Stomach smooth muscle (tissue), 2 donors: ENCODE measurements around the gene ANAPC4.
"Not testable (repeated sequence)": the region's sequence is repeated elsewhere in the genome, so short reads cannot be mapped to it uniquely, and the experiment has no call there.

Experiments used
- H3K27ac ChIP-seq: one replicate; pipeline ENCODE4 v1.7.0; 2013; ENCODE audit warnings: mild to moderate bottlenecking, low read length, inconsistent platforms
- H3K27me3 ChIP-seq, 2 donors: one replicate each; pipeline ENCODE4 v1.7.0; 2013; ENCODE audit warnings: low read length in 2 of 2; ENCODE audit not compliant: insufficient read depth in 2 of 2, control insufficient read depth in 1 of 2
- H3K36me3 ChIP-seq, 2 donors: one replicate each; pipeline ENCODE4 v1.7.0; 2013; ENCODE audit warnings: low read length in 2 of 2; ENCODE audit not compliant: control insufficient read depth in 2 of 2, insufficient read depth in 2 of 2
- H3K4me1 ChIP-seq: one replicate; pipeline ENCODE4 v1.7.0; 2013; ENCODE audit warnings: low read length; ENCODE audit not compliant: control insufficient read depth, insufficient read depth
- H3K4me3 ChIP-seq, 2 donors: one replicate each; pipeline ENCODE4 v1.7.0; 2013; ENCODE audit warnings: low read length in 2 of 2
- H3K9ac ChIP-seq, 2 donors: one replicate each; pipeline ENCODE4 v1.7.0; 2013; ENCODE audit warnings: low read length in 2 of 2, mild to moderate bottlenecking in 1 of 2
- H3K9me3 ChIP-seq, 2 donors: one replicate each; pipeline ENCODE4 v1.7.0; 2013; ENCODE audit warnings: low read length in 2 of 2; ENCODE audit not compliant: control insufficient read depth in 2 of 2
- donor health status: healthy.
- donor health status: Pancreatic carcinoma.

The ANAPC4 gene

DNA sequence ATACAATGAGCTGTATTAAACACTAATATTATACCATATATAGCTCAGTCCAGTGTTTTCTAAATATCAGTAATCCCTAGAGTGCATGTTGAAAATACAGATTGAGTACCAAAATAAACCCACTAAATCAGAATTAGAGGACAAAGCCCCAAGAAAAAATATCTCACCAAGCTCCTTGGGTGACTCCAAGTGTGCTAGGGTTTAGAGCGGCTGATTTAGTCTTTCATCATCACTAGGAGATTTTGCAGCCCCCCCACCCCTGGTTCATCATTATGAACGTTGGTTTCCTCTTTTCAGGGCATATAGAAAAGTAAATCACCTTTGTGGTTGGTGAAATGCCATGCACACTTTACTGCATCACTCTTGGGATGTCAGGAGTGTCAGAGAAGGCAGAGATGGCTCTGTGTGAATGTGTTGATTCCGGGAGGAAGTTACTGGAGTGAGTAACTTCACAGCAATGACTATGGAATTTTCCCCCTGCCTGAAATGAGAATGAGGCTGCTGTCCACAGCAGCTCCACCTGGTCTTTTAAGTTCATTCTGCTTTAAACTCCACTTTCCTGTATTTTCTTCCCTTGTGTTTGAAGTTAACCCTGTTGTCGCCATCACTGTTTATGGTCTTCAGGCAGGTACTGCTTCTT lies 25.2 kb upstream of the ANAPC4 start:
- no peak overlapping the region for H3K9ac ChIP-seq
- H3K4me3 ChIP-seq, result no peak overlapping the region
- peaks cover 0 to 2% of the 10 kb centered on the region in 2 donors for H3K36me3 ChIP-seq
- no peaks in the 10 kb centered on the region for H3K9me3 ChIP-seq
- no peak overlapping the region for H3K27ac ChIP-seq
- no peaks in the 10 kb centered on the region for H3K27me3 ChIP-seq
- no peaks in the 10 kb centered on the region for H3K4me1 ChIP-seq

GRCh38 chr4:25356068-25356467 lies 21.0 kb upstream of the ANAPC4 start:
- Histone ChIP-seq H3K9ac (no peak overlapping the region), H3K4me1 (no peaks in the 10 kb centered on the region), H3K36me3 (peaks cover 0 to 2% of the 10 kb centered on the region in 2 donors), H3K9me3 (no peaks in the 10 kb centered on the region), H3K27ac (no peak overlapping the region), H3K27me3 (no peaks in the 10 kb centered on the region), H3K4me3 (no peak overlapping the region)

DNA sequence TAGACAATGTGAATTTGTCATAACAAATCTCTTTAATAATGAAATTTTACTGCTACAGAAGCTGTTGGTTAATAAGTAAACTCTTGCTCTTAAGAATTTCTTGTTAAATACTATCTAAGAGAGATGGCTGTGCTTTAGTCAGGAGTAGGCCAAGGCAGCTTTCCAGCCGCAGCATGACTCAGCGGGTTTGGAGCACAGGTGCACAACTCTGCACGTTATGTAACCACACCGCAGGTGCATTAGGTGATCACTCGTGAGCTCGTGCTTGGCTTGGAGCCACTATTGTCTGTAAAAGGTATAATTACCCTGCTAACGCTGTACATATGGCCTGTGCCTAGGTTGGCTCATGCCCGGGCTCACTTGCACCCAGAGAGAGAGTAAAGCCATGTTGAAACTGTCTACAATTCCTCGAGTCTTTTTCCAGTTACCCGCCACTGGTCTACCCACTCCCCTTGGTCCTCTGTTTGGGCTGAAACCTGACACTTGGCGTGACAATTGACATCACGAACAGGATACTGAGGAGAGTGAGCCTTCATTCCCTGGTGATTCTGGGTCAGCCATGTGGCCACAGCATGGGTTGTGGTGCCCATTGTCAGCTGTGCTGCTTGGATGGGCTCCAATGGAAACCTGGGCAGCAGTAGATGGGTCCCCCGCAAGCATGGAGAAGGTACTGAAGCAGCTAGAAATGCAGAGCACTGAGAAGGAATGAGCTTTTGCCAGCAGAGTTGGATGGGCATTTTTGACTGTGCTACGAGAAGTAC lies 18.4 kb upstream of the ANAPC4 start:
- Histone ChIP-seq H3K9ac (no peak overlapping the region), H3K9me3 (no peaks in the 10 kb centered on the region), H3K36me3 (peaks cover 0 to 6% of the 10 kb centered on the region in 2 donors), H3K27me3 (no peaks in the 10 kb centered on the region), H3K4me3 (no peak overlapping the region), H3K27ac (no peak overlapping the region), H3K4me1 (no peaks in the 10 kb centered on the region)

DNA sequence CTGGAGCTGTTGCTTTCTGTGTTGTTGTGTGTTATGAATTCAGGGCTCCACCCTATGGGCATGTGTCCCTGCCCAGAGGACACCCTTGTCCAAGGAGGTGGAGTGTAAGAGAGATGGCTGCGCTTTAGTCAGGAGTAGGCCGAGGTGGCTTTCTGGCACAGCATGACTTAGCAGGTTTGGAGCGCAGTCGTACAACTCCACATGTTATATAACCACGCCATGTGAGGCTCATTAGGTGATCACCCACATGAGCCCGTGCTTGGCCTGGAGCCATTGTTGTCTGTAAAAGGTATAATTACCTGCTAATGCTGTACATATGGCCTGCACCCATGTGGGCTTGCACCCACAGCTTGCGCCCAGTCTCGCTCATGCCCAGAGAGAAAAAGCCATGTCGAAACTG lies 15.8 kb upstream of the ANAPC4 start:
- H3K9me3 ChIP-seq, result no peaks in the 10 kb centered on the region
- H3K36me3 ChIP-seq, result peaks cover 6 to 8% of the 10 kb centered on the region in 2 donors
- no peak overlapping the region for H3K4me3 ChIP-seq
- H3K9ac ChIP-seq, result no peak overlapping the region
- no peak overlapping the region for H3K27ac ChIP-seq
- no peaks in the 10 kb centered on the region for H3K4me1 ChIP-seq
- no peaks in the 10 kb centered on the region for H3K27me3 ChIP-seq

DNA sequence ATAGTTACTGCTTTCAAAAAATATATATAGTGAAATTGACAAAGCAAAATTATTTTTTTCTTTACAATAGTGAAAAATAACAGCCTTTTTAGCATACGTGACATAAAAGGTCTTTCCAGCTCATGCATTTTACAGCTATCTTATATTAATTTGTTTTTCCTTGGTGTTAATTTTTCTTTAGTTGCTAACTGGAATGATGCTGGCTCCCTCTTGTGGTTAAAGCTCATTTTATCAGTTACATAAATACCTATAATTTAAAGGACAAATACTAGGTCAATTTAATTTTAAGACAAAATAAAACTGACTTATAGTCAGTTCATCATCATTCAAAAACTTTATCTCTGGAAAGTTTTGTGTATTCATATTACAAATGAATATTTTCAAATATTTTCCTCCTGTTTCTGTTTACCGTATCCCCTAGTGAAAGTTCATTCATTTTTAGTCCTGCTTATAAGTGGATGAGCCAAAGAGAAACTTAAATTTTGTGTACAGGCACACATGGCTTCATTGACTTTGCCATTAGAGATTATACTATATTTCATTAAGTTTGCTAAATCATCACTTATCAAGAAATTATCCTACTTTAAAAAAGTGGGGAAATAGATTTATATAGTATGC lies 9.9 kb upstream of the ANAPC4 start:
- Histone ChIP-seq H3K4me1 (no peaks in the 10 kb centered on the region), H3K4me3 (no peak overlapping the region), H3K27me3 (no peaks in the 10 kb centered on the region), H3K9ac (no peak overlapping the region), H3K27ac (no peak overlapping the region), H3K9me3 (no peaks in the 10 kb centered on the region), H3K36me3 (peaks cover 6 to 8% of the 10 kb centered on the region in 2 donors)

DNA sequence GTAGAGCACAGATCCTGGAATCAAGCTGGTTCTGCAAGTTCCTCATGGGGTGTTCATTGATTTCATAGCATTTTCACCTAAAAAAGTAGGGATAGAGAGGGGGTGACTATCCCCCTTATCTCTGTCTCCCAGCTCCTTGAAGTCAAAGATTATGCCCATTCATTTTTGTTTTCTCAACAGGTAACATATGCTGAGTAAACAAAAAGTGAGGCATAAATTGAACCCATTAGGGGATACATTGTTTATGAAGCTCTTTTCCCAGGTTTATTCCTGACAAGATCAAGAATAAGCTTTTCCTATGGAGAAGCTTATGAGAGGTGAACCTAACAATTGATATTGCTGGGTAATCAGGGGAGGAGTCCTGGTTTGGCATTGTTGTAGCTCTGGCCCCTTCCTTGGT lies 9.2 kb upstream of the ANAPC4 start:
- Histone ChIP-seq H3K9ac (no peak overlapping the region), H3K36me3 (peaks cover 3 to 8% of the 10 kb centered on the region in 2 donors), H3K4me3 (no peak overlapping the region), H3K4me1 (no peaks in the 10 kb centered on the region), H3K9me3 (no peaks in the 10 kb centered on the region), H3K27me3 (no peaks in the 10 kb centered on the region), H3K27ac (no peak overlapping the region)

DNA sequence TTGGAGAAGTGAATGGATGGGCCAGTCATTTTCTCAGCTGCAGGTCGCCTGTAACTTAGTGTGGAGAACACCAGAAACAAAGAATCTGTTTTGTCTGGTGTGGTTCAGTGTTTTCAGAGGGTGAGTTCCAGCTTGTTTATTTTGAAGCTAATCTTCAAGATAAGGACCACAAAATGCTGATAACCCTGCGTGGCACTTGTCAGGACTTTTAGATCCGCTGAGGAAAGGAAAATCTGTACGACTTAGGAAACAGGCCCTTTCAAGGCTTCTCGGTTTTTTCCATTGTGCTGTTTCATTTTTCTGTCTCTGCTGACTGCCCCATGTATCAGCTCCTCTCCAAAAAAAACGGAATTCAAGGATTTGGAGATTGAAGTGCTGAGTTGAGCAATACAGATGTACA lies 8.7 kb upstream of the ANAPC4 start:
- H3K4me3 ChIP-seq, result no peak overlapping the region

DNA sequence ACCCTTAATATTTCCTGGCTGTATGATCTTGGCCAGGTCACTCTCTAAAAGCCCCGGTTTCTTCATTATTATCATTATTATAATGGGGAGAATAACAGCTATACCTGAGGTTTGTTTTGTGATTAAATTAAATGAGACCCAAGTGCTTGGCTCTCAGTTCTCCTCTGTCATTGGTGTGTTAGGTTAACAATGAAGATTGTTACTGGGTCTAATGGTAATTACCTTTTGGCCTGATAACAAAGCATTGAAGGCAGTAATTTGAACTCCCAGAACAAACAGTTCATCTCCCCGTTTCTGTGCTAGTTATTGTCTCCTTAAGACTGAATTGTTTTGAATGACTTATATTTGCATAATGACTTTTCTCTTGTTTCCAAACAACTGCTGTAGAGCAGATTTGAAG lies 6.8 kb upstream of the ANAPC4 start:
- Histone ChIP-seq H3K9ac (no peak overlapping the region), H3K27ac (no peak overlapping the region), H3K27me3 (no peaks in the 10 kb centered on the region)

More for the DNA sequence above, 8.7 kb upstream of the ANAPC4 start:
- Histone ChIP-seq H3K9me3 (no peaks in the 10 kb centered on the region), H3K36me3 (peaks cover 3 to 8% of the 10 kb centered on the region in 2 donors), H3K27me3 (no peaks in the 10 kb centered on the region), H3K9ac (no peak overlapping the region), H3K27ac (no peak overlapping the region), H3K4me1 (no peaks in the 10 kb centered on the region)

GRCh38 chr4:25372549-25372948 lies 4.5 kb upstream of the ANAPC4 start:
- H3K36me3 ChIP-seq, H3K4me3 ChIP-seq, H3K27me3 ChIP-seq, H3K9me3 ChIP-seq, H3K27ac ChIP-seq, H3K4me1 ChIP-seq, H3K9ac ChIP-seq: not testable (repeated sequence)

More for the DNA sequence above, 6.8 kb upstream of the ANAPC4 start:
- no peaks in the 10 kb centered on the region for H3K4me1 ChIP-seq
- peaks cover under 1 to 3% of the 10 kb centered on the region in 2 donors for H3K36me3 ChIP-seq
- no peaks in the 10 kb centered on the region for H3K9me3 ChIP-seq
- no peak overlapping the region for H3K4me3 ChIP-seq

- Histone ChIP-seq H3K27me3 (no peaks in the 10 kb centered on the region), H3K4me1 (peaks cover 11% of the 10 kb centered on the region), H3K9me3 (no peaks in the 10 kb centered on the region), H3K9ac (peak overlapping the region; percentile 83 to 84), H3K36me3 (peaks cover 7 to 10% of the 10 kb centered on the region in 2 donors), H3K4me3 (peak overlapping the region; percentile 82 to 91), H3K27ac (peak overlapping the region; percentile 55)
Measured at GRCh38 chr4:25377572-25378436, 741 bp downstream of the ANAPC4 start.
